Tibial nerve (tissue), 4 donors: ENCODE measurements around the gene TMEM255B.

Experiments
- CTCF ChIP-seq, 5 experiments: fragments of 200-600 bp in 3 of 5; fragments of 450-650 bp in 2 of 5; sonication (generic) in 3 of 5; IDR thresholded peaks; one replicate each; pipeline ENCODE4 v1.5.1; 2016 to 2019; ENCODE audit warnings: antibody characterized with exemption in 5 of 5, mild to moderate bottlenecking in 3 of 5, moderate library complexity in 2 of 5
- EP300 ChIP-seq, 2 donors: sonication (generic); formaldehyde crosslinking; IDR thresholded peaks; one replicate each; pipeline ENCODE4 v1.6.1; 2017; ENCODE audit warnings: antibody characterized with exemption in 2 of 2, mild to moderate bottlenecking in 1 of 2
- POLR2A ChIP-seq, 2 donors: fragments of 450-650 bp; IDR thresholded peaks; one replicate each; pipeline ENCODE4 v1.6.1; 2017; ENCODE audit warnings: antibody characterized with exemption in 2 of 2, mild to moderate bottlenecking in 2 of 2, moderate library complexity in 2 of 2

- TF ChIP-seq POLR2A (IDR thresholded peaks at IDR 0.05), result no peak
- no peak for TF ChIP-seq CTCF (IDR thresholded peaks at IDR 0.05)
- TF ChIP-seq EP300 (IDR thresholded peaks at IDR 0.05), result no peak
These were observed 24.8 kb upstream of the TMEM255B start for GRCh38 chr13:113734099-113734825.
